GM21619 (cell line): Measurements from ENCODE around the gene CTNNA2.

ENCODE experiments used
- ATAC-seq: cut with Tn5 transposase; IDR thresholded peaks from one replicate; pipeline ENCODE4 v1.9.1; 2021; ENCODE audit not compliant: unreplicated experiment

The CTNNA2 gene

GRCh38 chr2:79782576-79783452 lies 270.0 kb downstream of the CTNNA2 start:
- no peak for ATAC-seq

- no peak for ATAC-seq
These were observed 276.3 kb downstream of the CTNNA2 start for GRCh38 chr2:79788952-79789651.

GRCh38 chr2:79789811-79790210 lies 277.0 kb downstream of the CTNNA2 start:
- no peak for ATAC-seq

- ATAC-seq = no peak
These were observed 279.2 kb downstream of the CTNNA2 start for GRCh38 chr2:79792090-79792489.

- no peak for ATAC-seq
These were observed 280.2 kb downstream of the CTNNA2 start for GRCh38 chr2:79793006-79793405.

- ATAC-seq = no peak
These were observed 283.8 kb downstream of the CTNNA2 start for GRCh38 chr2:79796641-79797040.

- no peak for ATAC-seq
These were observed 285.9 kb downstream of the CTNNA2 start for GRCh38 chr2:79798776-79799175.

- no peak for ATAC-seq
These were observed 286.9 kb downstream of the CTNNA2 start for GRCh38 chr2:79799729-79800128.

GRCh38 chr2:79801082-79801481 lies 288.2 kb downstream of the CTNNA2 start:
- no peak for ATAC-seq

GRCh38 chr2:79817288-79817687 lies 304.4 kb downstream of the CTNNA2 start:
- ATAC-seq = no peak

GRCh38 chr2:79820281-79820680 lies 307.4 kb downstream of the CTNNA2 start:
- ATAC-seq = no peak

GRCh38 chr2:79822136-79822535 lies 309.3 kb downstream of the CTNNA2 start:
- ATAC-seq = no peak

- no peak for ATAC-seq
These were observed 311.4 kb downstream of the CTNNA2 start for GRCh38 chr2:79824086-79824786.

GRCh38 chr2:79827881-79828280 lies 315.0 kb downstream of the CTNNA2 start:
- no peak for ATAC-seq

GRCh38 chr2:79830501-79830900 lies 317.6 kb downstream of the CTNNA2 start:
- no peak for ATAC-seq

GRCh38 chr2:79831961-79832360 lies 319.1 kb downstream of the CTNNA2 start:
- no peak for ATAC-seq

GRCh38 chr2:79832511-79833234 lies 319.8 kb downstream of the CTNNA2 start:
- ATAC-seq = no peak

GRCh38 chr2:79833235-79833878 lies 320.5 kb downstream of the CTNNA2 start:
- no peak for ATAC-seq

- no peak for ATAC-seq
These were observed 323.1 kb downstream of the CTNNA2 start for GRCh38 chr2:79835911-79836310.

GRCh38 chr2:79844011-79844410 lies 331.2 kb downstream of the CTNNA2 start:
- ATAC-seq = no peak

GRCh38 chr2:79846878-79847277 lies 334.0 kb downstream of the CTNNA2 start:
- no peak for ATAC-seq
